ENCODE measurements around the gene OR8B3.

DNA sequence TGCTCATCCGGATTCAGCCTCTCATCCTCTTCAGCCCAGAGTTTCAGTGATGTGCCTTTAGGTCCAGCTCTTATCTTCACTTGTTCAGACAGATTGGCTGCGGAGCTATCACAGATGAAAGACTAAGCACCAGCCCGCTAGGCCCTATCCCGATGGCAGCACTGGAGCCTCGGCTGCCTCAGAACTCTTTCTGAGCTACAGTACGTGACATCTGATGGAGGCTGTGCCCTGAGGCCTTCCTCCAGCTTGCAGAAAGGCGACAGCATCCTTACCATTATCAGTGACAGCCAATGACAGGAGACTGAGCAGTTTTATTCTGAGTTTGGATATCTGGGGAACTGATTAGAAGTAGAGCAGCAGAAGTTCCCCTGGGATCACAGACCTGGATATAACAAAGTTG, 42.7 kb upstream of the OR8B3 start:
- TF ChIP-seq EP300 (IDR thresholded peaks at IDR 0.05) (no peak), POLR2A (IDR thresholded peaks at IDR 0.05) (no peak)
- TF ChIP-seq, protein P1, sequence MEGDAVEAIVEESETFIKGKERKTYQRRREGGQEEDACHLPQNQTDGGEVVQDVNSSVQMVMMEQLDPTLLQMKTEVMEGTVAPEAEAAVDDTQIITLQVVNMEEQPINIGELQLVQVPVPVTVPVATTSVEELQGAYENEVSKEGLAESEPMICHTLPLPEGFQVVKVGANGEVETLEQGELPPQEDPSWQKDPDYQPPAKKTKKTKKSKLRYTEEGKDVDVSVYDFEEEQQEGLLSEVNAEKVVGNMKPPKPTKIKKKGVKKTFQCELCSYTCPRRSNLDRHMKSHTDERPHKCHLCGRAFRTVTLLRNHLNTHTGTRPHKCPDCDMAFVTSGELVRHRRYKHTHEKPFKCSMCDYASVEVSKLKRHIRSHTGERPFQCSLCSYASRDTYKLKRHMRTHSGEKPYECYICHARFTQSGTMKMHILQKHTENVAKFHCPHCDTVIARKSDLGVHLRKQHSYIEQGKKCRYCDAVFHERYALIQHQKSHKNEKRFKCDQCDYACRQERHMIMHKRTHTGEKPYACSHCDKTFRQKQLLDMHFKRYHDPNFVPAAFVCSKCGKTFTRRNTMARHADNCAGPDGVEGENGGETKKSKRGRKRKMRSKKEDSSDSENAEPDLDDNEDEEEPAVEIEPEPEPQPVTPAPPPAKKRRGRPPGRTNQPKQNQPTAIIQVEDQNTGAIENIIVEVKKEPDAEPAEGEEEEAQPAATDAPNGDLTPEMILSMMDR (IDR thresholded peaks at IDR 0.05), result no peak

All from upper lobe of left lung (tissue), 4 donors.